Activated CD4-positive, alpha-beta T cell treated with anti-CD3 and anti-CD28 coated beads, Interleukin-2, amount 10 ng/mL, durations not matched to agents 24 days and 14 days (primary cell): Measurements from ENCODE around the gene PCDHB9. TPM values are rescaled to one million over a fixed set of nuclear protein-coding genes. Genes with fewer than 3 reads are reported as not detected.
A peak's percentile ranks its signal among the peaks of the same experiment; 100 is the strongest.
"Not testable (repeated sequence)": the region's sequence is repeated elsewhere in the genome, so short reads cannot be mapped to it uniquely, and the experiment has no call there.

ENCODE experiments used
- DNase-seq: peaks from one replicate; pipeline ENCODE4 v3.0.0; 2022
- H3K27ac Mint-ChIP-seq: one replicate; pipeline ENCODE4 v1.8.0; 2022; ENCODE audit warnings: mild to moderate bottlenecking, mixed read lengths
- H3K27me3 Mint-ChIP-seq: one replicate; pipeline ENCODE4 v1.8.0; 2022; ENCODE audit warnings: mixed read lengths
- H3K36me3 Mint-ChIP-seq: one replicate; pipeline ENCODE4 v1.8.0; 2022; ENCODE audit warnings: low read depth, mild to moderate bottlenecking, mixed read lengths
- H3K4me1 Mint-ChIP-seq: one replicate; pipeline ENCODE4 v1.8.0; 2021; ENCODE audit warnings: mixed read lengths
- H3K4me3 Mint-ChIP-seq: one replicate; pipeline ENCODE4 v1.8.0; 2022; ENCODE audit warnings: mild to moderate bottlenecking, moderate library complexity, mixed read lengths
- H3K9me3 Mint-ChIP-seq: one replicate; pipeline ENCODE4 v1.8.0; 2021; ENCODE audit warnings: mixed read lengths
- intact Hi-C: fragments of 100-400 bp; cut with micrococcal nuclease; formaldehyde crosslinking; loops from one replicate; pipeline ENCODE4 v1.15.1; 2023
- total RNA-seq: library from RNA; stranded (reverse); gene quantifications from 2 replicates; pipeline ENCODE4 v1.2.3, GENCODE V29; 2022

PCDHB9 gene
- total RNA-seq, 1 donor from 2014 or later = not detected

GRCh38 chr5:141177577-141178191 lies 9.3 kb upstream of the PCDHB9 start, which contains the start of gene PCDHB8:
PCDHB8 (plus strand) TSS chr5:141177790; CDS start chr5:141178035, 245 bp downstream.
- H3K36me3 Mint-ChIP-seq, intact Hi-C loops, DNase-seq, H3K4me3 Mint-ChIP-seq, H3K4me1 Mint-ChIP-seq, H3K27me3 Mint-ChIP-seq, H3K27ac Mint-ChIP-seq: not testable (repeated sequence)
- H3K9me3 Mint-ChIP-seq = peaks cover 10% of the 10 kb centered on the region

- H3K4me3 Mint-ChIP-seq, DNase-seq: not testable (repeated sequence)
These were observed 7.6 kb upstream of the PCDHB9 start for GRCh38 chr5:141179371-141179770.

DNA sequence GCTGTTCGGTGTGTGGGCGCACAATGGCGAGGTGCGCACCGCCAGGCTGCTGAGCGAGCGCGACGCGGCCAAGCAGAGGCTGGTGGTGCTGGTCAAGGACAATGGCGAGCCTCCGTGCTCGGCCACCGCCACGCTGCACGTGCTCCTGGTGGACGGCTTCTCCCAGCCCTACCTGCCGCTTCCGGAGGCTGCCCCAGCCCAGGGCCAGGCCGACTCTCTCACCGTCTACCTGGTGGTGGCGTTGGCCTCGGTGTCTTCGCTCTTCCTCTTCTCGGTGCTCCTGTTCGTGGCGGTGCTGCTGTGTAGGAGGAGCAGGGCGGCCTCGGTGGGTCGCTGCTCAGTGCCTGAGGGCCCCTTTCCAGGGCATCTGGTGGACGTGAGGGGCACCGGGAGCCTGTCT lies 7.1 kb upstream of the PCDHB9 start:
- H3K36me3 Mint-ChIP-seq, DNase-seq, H3K27ac Mint-ChIP-seq, intact Hi-C loops, H3K4me1 Mint-ChIP-seq, H3K4me3 Mint-ChIP-seq, H3K27me3 Mint-ChIP-seq: not testable (repeated sequence)
- peaks cover 15% of the 10 kb centered on the region for H3K9me3 Mint-ChIP-seq

More at GRCh38 chr5:141179371-141179770, 7.6 kb upstream of the PCDHB9 start:
- H3K4me1 Mint-ChIP-seq, H3K27me3 Mint-ChIP-seq, H3K27ac Mint-ChIP-seq, intact Hi-C loops, H3K36me3 Mint-ChIP-seq: not testable (repeated sequence)
- peaks cover 15% of the 10 kb centered on the region for H3K9me3 Mint-ChIP-seq

- Mint-ChIP-seq H3K4me3 (no peak overlapping the region), H3K27me3 (no peaks in the 10 kb centered on the region), H3K4me1 (no peaks in the 10 kb centered on the region), H3K9me3 (peaks cover 19% of the 10 kb centered on the region), H3K27ac (no peak overlapping the region), H3K36me3 (peaks cover 3% of the 10 kb centered on the region)
- no peak for DNase-seq
- intact Hi-C loops = no loop called here
These were observed 6.6 kb upstream of the PCDHB9 start for GRCh38 chr5:141180313-141180712.

DNA sequence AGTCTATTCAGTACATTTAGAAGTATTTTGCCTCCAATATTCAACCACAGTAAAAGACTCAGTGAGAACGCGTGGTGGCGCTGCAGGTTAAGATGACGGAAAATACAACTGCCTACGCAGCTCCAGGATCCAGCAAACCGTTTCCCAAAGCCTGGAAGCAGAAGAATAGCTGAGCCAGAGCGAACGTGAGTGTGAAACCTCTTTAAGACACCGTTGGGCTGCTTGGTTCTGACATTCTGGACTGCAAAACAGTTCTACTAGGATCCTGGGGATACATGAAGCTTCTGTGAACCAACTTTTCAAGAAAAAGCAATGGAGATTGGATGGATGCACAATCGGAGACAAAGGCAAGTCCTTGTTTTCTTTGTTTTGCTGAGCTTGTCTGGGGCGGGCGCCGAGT lies 4.7 kb upstream of the PCDHB9 start, which contains the start of gene PCDHB16:
TSS of gene PCDHB16 (plus strand) at position 140 of the 400 bp plus-strand sequence. CDS start at position 313, 173 bp downstream.
- no peak for DNase-seq
- no peaks in the 10 kb centered on the region for H3K27me3 Mint-ChIP-seq
- H3K9me3 Mint-ChIP-seq = peaks cover 23% of the 10 kb centered on the region
- H3K36me3 Mint-ChIP-seq = peaks cover 3% of the 10 kb centered on the region
- H3K4me1 Mint-ChIP-seq = no peaks in the 10 kb centered on the region
- H3K4me3 Mint-ChIP-seq = no peak within 1 kb of the TSS
- no peak within 1 kb of the TSS for H3K27ac Mint-ChIP-seq
- intact Hi-C loops = no loop called here

- intact Hi-C loops, H3K27me3 Mint-ChIP-seq, H3K27ac Mint-ChIP-seq, H3K36me3 Mint-ChIP-seq, DNase-seq, H3K4me1 Mint-ChIP-seq, H3K4me3 Mint-ChIP-seq: not testable (repeated sequence)
- peaks cover 31% of the 10 kb centered on the region for H3K9me3 Mint-ChIP-seq
These were observed 2.7 kb upstream of the PCDHB9 start for GRCh38 chr5:141184117-141184855.

- H3K4me3 Mint-ChIP-seq, DNase-seq, H3K27me3 Mint-ChIP-seq, H3K27ac Mint-ChIP-seq, intact Hi-C loops, H3K36me3 Mint-ChIP-seq, H3K4me1 Mint-ChIP-seq: not testable (repeated sequence)
- peaks cover 24% of the 10 kb centered on the region for H3K9me3 Mint-ChIP-seq
These were observed 1.7 kb downstream of the PCDHB9 start for GRCh38 chr5:141188682-141189081.

- H3K4me1 Mint-ChIP-seq, H3K36me3 Mint-ChIP-seq, intact Hi-C loops, H3K4me3 Mint-ChIP-seq, H3K27ac Mint-ChIP-seq, DNase-seq, H3K27me3 Mint-ChIP-seq: not testable (repeated sequence)
- peaks cover 23% of the 10 kb centered on the region for H3K9me3 Mint-ChIP-seq
These were observed 2.2 kb downstream of the PCDHB9 start for GRCh38 chr5:141189131-141189530.

DNA sequence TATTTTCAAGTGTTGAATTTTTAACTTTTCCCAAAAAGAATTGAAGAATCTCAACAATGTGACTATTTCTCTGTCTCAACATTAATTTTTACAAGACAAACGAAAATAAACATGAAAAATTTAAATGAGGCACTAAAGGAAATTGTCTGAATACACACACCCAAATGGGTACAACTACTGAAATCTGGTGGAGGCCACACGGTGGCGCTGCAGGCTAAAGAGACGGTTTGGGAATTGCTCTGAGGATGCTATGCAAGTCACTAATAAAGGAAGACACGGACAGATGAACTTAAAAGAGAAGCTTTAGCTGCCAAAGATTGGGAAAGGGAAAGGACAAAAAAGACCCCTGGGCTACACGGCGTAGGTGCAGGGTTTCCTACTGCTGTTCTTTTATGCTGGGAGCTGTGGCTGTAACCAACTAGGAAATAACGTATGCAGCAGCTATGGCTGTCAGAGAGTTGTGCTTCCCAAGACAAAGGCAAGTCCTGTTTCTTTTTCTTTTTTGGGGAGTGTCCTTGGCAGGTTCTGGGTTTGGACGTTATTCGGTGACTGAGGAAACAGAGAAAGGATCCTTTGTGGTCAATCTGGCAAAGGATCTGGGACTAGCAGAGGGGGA lies 5.3 kb downstream of the PCDHB9 start, which contains the start of gene PCDHB10:
TSS of gene PCDHB10 (plus strand) at position 244 of the 616 bp plus-strand sequence. CDS start at position 444, 200 bp downstream.
- peaks cover 22% of the 10 kb centered on the region for H3K9me3 Mint-ChIP-seq
- H3K4me3 Mint-ChIP-seq = no peak within 1 kb of the TSS
- intact Hi-C loops = loop anchor here (10.0 kb wide), 1 partner anchor 363 kb away; no protein-coding TSS in a partner anchor
- H3K27me3 Mint-ChIP-seq = peaks cover 2% of the 10 kb centered on the region
- no peak within 1 kb of the TSS for H3K27ac Mint-ChIP-seq
- no peaks in the 10 kb centered on the region for H3K4me1 Mint-ChIP-seq
- peak; percentile 73 for DNase-seq
- H3K36me3 Mint-ChIP-seq = peaks cover 4% of the 10 kb centered on the region

DNA sequence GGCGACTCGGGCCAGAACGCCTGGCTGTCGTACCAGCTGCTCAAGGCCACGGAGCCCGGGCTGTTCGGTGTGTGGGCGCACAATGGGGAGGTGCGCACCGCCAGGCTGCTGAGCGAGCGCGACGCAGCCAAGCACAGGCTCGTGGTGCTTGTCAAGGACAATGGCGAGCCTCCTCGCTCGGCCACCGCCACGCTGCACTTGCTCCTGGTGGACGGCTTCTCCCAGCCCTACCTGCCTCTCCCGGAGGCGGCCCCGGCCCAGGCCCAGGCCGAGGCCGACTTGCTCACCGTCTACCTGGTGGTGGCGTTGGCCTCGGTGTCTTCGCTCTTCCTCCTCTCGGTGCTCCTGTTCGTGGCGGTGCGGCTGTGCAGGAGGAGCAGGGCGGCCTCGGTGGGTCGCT lies 7.4 kb downstream of the PCDHB9 start:
- intact Hi-C loops = loop anchor here (10.0 kb wide), 1 partner anchor 360 kb away; no protein-coding TSS in a partner anchor
- not testable (repeated sequence) for H3K4me1 Mint-ChIP-seq, H3K27me3 Mint-ChIP-seq, DNase-seq, H3K36me3 Mint-ChIP-seq, H3K27ac Mint-ChIP-seq, H3K4me3 Mint-ChIP-seq
- peaks cover 21% of the 10 kb centered on the region for H3K9me3 Mint-ChIP-seq

DNA sequence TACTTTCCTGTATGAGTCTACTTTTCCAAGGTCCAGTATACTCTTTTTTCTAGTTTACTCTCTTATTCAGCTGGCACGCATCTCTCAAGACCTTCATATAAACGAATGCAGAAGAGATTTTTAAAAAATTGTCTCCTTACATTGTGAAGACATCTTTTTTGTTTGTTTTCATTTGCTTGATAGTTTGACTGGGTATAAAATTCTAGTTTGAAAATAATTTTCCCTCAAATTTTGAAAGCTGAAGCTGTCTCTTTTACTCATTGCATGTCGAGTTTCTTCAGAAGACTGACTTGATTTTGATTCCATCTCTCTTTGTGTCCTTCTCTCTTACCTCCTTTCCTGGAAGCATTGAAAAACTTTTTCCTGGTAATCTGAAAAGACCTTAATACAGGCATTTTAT lies 9.4 kb downstream of the PCDHB9 start:
- H3K36me3 Mint-ChIP-seq = no peaks in the 10 kb centered on the region
- no peak overlapping the region for H3K4me3 Mint-ChIP-seq
- H3K27me3 Mint-ChIP-seq = peaks cover 2% of the 10 kb centered on the region
- no peak for DNase-seq
- peaks cover 23% of the 10 kb centered on the region for H3K9me3 Mint-ChIP-seq
- H3K27ac Mint-ChIP-seq = no peak overlapping the region
- intact Hi-C loops = loop anchor here (10.0 kb wide), 1 partner anchor 358 kb away; no protein-coding TSS in a partner anchor
- H3K4me1 Mint-ChIP-seq = no peaks in the 10 kb centered on the region

DNA sequence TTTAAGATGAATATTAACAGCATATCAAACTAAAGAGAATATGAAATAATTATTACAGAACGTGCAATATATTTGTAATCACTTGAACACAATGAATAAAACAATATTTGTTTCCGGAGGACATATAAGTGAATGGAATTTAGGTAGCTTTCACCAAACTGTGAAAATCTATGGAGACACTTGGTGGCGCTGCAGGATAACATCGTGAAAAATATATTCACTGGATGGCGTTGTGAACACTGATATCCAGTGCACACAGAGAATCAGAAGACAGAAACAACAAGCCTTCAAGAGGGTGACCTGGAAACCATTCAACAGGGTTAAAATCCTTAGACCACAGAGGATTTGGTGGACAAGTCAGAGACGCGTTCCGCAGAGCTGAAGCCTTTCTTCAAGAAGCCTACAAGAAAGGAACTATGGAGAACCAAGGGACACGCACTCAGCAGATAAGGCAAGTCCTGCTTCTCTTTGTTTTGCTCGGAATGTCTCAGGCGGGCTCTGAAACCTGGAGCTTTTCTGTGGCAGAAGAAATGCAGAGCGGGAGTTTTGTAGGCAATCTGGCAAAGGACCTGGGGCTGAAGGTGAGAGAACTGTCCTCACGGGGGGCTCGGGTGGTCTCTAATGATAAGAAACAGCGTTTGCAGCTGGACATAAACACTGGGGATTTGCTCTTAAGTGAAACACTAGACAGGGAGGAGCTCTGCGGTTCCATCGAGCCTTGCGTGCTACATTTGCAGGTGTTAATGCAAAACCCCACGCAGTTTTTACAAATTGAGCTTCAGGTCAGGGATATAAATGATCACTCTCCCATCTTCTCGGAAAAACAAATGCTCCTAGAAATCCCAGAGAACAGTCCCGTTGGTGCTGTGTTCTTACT lies 12.6 kb downstream of the PCDHB9 start, which contains the start of gene PCDHB11:
TSS of gene PCDHB11 (plus strand) at position 269 of the 877 bp plus-strand sequence. CDS start at position 417, 148 bp downstream.
- intact Hi-C loops = loop anchor here (10.0 kb wide), 1 partner anchor 355 kb away; no protein-coding TSS in a partner anchor
- no peak for DNase-seq
- Mint-ChIP-seq H3K4me1 (no peaks in the 10 kb centered on the region), H3K36me3 (no peaks in the 10 kb centered on the region), H3K27ac (no peak within 1 kb of the TSS), H3K27me3 (no peaks in the 10 kb centered on the region), H3K4me3 (no peak within 1 kb of the TSS), H3K9me3 (peaks cover 22% of the 10 kb centered on the region)

GRCh38 chr5:141201126-141201525 lies 14.2 kb downstream of the PCDHB9 start:
- intact Hi-C loops, H3K27me3 Mint-ChIP-seq, H3K4me1 Mint-ChIP-seq, DNase-seq, H3K27ac Mint-ChIP-seq, H3K4me3 Mint-ChIP-seq, H3K36me3 Mint-ChIP-seq: not testable (repeated sequence)
- peaks cover 22% of the 10 kb centered on the region for H3K9me3 Mint-ChIP-seq
